OCI-LY7 (cell line): Measurements from ENCODE around the gene KCTD13. TPM values are rescaled to one million over a fixed set of nuclear protein-coding genes. Genes with fewer than 3 reads are reported as not detected.

Source experiments
- BruUV-seq: library from RNA; stranded (reverse); fragments of 400-500 nt; replicated peaks from 2 replicates; lab custom pipeline; 2021; lab: Mats Ljungman, UMichigan
- CTCF ChIA-PET: fragments of 300-600 bp; sonication (Branson Sonifier 250); formaldehyde crosslinking; loops from one replicate; lab custom pipeline; 2022; ENCODE audit warnings: antibody characterized with exemption; ENCODE audit not compliant: unreplicated experiment; lab: Charles Lee
- POLR2A ChIA-PET: fragments of 300-600 bp; sonication (Branson Sonifier 250); formaldehyde crosslinking; loops from one replicate; lab custom pipeline; 2022; ENCODE audit warnings: antibody characterized with exemption; lab: Charles Lee
- DNase-seq: peaks from one replicate; pipeline ENCODE4 v3.0.0-alpha.2; 2015; ENCODE audit warnings: low spot score
- H2AFZ ChIP-seq: fragments of 200-600 bp; sonication (generic), shearing (Covaris generic); 2 replicates; pipeline ENCODE4 v1.6.1; 2014; ENCODE audit warnings: mild to moderate bottlenecking, antibody characterized with exemption, low read length, moderate library complexity
- H3K27ac ChIP-seq: fragments of 200-600 bp; sonication (generic); 2 replicates; pipeline ENCODE4 v1.5.1; 2014; ENCODE audit warnings: mixed run types, low read depth, mild to moderate bottlenecking, moderate library complexity, low read length, inconsistent platforms; ENCODE audit not compliant: poor library complexity, severe bottlenecking
- H3K36me3 ChIP-seq: fragments of 200-600 bp; sonication (generic); 2 replicates; pipeline ENCODE4 v1.6.1; 2014; ENCODE audit warnings: mild to moderate bottlenecking, antibody characterized with exemption, low read length, moderate library complexity, mixed read lengths; ENCODE audit not compliant: insufficient read depth
- H3K4me1 ChIP-seq: fragments of 200-600 bp; sonication (generic); 2 replicates; pipeline ENCODE4 v1.5.1; 2014; ENCODE audit warnings: mild to moderate bottlenecking, low read length; ENCODE audit not compliant: insufficient read depth, poor library complexity, severe bottlenecking
- H3K4me2 ChIP-seq: fragments of 200-600 bp; sonication (generic); 2 replicates; pipeline ENCODE4 v1.6.1; 2014; ENCODE audit warnings: mild to moderate bottlenecking, low read length
- H3K4me3 ChIP-seq: fragments of 200-600 bp; sonication (generic); 2 replicates; pipeline ENCODE4 v1.5.1; 2014; ENCODE audit warnings: mild to moderate bottlenecking, low read depth, low read length; ENCODE audit not compliant: poor library complexity, severe bottlenecking
- H3K79me2 ChIP-seq: fragments of 200-600 bp; sonication (generic); 2 replicates; pipeline ENCODE4 v1.6.1; 2016; ENCODE audit warnings: low read depth, mild to moderate bottlenecking, low read length, moderate library complexity, mixed read lengths; ENCODE audit not compliant: insufficient read depth
- H3K9me2 ChIP-seq: fragments of 200-600 bp; sonication (generic); 2 replicates; pipeline ENCODE4 v1.6.1; 2016; ENCODE audit warnings: mild to moderate bottlenecking, low read length, mixed read lengths; ENCODE audit not compliant: insufficient read depth
- H3K9me3 ChIP-seq: fragments of 200-600 bp; sonication (generic); 2 replicates; pipeline ENCODE4 v1.6.1; 2014; ENCODE audit warnings: mild to moderate bottlenecking, mixed run types, low read length, mixed read lengths
- H4K20me1 ChIP-seq: fragments of 200-600 bp; sonication (generic); 2 replicates; pipeline ENCODE4 v1.6.1; 2014; ENCODE audit warnings: mild to moderate bottlenecking, antibody characterized with exemption, low read length, moderate library complexity, mixed read lengths; ENCODE audit not compliant: insufficient read depth
- EZH2phosphoT487 ChIP-seq: fragments of 200-600 bp; sonication (generic); IDR thresholded peaks from 2 replicates; pipeline ENCODE4 v1.6.1; 2018; ENCODE audit warnings: low read depth, borderline replicate concordance, mild to moderate bottlenecking, mixed run types, antibody characterized with exemption, low read length, moderate library complexity, mixed read lengths
- intact Hi-C: fragments of 100-400 bp; cut with micrococcal nuclease; formaldehyde crosslinking; loops from one replicate; pipeline ENCODE4 v1.10.0; 2022; ENCODE audit not compliant: unreplicated experiment
- total RNA-seq, 2 experiments: library from RNA; depleted of rRNA in 1 of 2; stranded (reverse); fragments of >200 nt in 1 of 2; shearing (Covaris generic) in 1 of 2; gene quantifications; 2 replicates each; pipeline ENCODE4 v1.2.3, GENCODE V29; 2014 to 2022
- TF ChIP-seq, protein P1 (sequence below): fragments of 200-600 bp; sonication (generic); conservative IDR thresholded peaks from 2 replicates; pipeline ENCODE4 v1.5.1; 2014; ENCODE audit warnings: mild to moderate bottlenecking, antibody characterized with exemption, low read length, moderate library complexity, mixed read lengths

Gene KCTD13
- total RNA-seq, 2 experiments from 2014 or later, result 15.9 to 48.0 TPM

DNA sequence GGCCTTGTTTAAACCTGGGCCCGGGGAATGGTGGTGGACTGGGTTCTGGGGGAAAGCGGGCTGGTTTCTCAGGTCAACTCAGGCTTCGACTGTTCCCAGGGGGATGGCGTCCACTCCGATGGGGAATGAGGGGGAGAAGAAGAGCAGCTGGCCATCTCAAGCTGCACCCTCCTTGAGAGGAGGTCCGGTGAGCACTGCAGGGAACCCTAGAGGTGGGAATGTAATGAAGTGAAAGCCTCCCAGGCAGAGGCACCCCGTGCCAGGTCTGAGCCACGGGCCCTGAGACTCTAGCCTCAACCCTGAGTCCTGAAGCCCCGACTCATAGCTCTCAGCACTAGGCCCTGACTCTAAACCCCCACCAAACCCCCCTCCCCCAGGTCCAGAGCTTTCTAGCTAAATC is 61.8 kb downstream of the KCTD13 start:
- DNase-seq, result no peak
- intact Hi-C loops, result loop anchor here (5.0 kb wide), 1 partner anchor 158 kb away; the partner anchor contains the start of gene C16orf92
- Histone ChIP-seq H3K4me1 (peaks cover 15% of the 10 kb centered on the region), H3K36me3 (peaks cover 12% of the 10 kb centered on the region; the same call in 1 of the 2 replicates), H3K9me2 (no peaks in the 10 kb centered on the region), H3K27ac (no peak overlapping the region), H3K4me3 (no peak overlapping the region), H3K9me3 (no peaks in the 10 kb centered on the region), H3K79me2 (peaks cover 8% of the 10 kb centered on the region; the same call in 1 of the 2 replicates), H3K4me2 (no peak overlapping the region), H2AFZ (no peak overlapping the region; the same call in 1 of the 2 replicates), H4K20me1 (no peaks in the 10 kb centered on the region)
- no TSS peak for BruUV-seq
- POLR2A ChIA-PET, result interaction anchor here (0.6 to 0.7 kb wide), 2 partner anchors 16 to 80 kb away, joined by 3 read pairs; no protein-coding TSS in a partner anchor
- CTCF ChIA-PET, result interaction anchor here (1.1 kb wide), 1 partner anchor 180 kb away, joined by 7 read pairs; no protein-coding TSS in a partner anchor
- no peak for TF ChIP-seq EZH2phosphoT487

DNA sequence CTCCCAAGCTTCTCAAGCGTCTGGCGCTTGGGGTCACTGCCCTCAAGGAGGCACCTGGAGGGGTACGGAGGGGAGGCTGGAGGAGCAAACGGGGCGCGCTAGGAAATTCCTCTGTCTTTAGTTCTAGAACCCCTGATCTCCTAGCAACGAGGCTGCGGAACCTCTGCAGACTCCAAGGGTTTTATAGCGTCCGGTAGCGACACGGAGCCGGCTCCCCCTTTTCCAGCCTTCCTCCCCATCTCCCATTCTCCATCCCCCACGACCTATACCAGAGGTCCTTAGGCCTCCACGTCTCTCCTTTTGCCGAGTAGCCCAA is 62.4 kb downstream of the KCTD13 start:
- ChIA-PET POLR2A (no interaction called here), CTCF (no interaction called here)
- Histone ChIP-seq H3K27ac (no peak overlapping the region), H3K79me2 (peaks cover 8% of the 10 kb centered on the region; the same call in 1 of the 2 replicates), H3K36me3 (peaks cover 18% of the 10 kb centered on the region; the same call in 1 of the 2 replicates), H3K9me2 (no peaks in the 10 kb centered on the region), H3K4me1 (peaks cover 15% of the 10 kb centered on the region), H3K4me3 (no peak overlapping the region), H3K4me2 (peak overlapping the region; percentile 40), H3K9me3 (no peaks in the 10 kb centered on the region), H2AFZ (peak overlapping the region; percentile 53), H4K20me1 (no peaks in the 10 kb centered on the region)
- intact Hi-C loops, result loop anchor here (1.0 to 5.0 kb wide), 3 partner anchors 58 to 159 kb away; partner anchors contain the start of genes C16orf92 and INO80E
- no peak for TF ChIP-seq EZH2phosphoT487
- TF ChIP-seq, protein P1, sequence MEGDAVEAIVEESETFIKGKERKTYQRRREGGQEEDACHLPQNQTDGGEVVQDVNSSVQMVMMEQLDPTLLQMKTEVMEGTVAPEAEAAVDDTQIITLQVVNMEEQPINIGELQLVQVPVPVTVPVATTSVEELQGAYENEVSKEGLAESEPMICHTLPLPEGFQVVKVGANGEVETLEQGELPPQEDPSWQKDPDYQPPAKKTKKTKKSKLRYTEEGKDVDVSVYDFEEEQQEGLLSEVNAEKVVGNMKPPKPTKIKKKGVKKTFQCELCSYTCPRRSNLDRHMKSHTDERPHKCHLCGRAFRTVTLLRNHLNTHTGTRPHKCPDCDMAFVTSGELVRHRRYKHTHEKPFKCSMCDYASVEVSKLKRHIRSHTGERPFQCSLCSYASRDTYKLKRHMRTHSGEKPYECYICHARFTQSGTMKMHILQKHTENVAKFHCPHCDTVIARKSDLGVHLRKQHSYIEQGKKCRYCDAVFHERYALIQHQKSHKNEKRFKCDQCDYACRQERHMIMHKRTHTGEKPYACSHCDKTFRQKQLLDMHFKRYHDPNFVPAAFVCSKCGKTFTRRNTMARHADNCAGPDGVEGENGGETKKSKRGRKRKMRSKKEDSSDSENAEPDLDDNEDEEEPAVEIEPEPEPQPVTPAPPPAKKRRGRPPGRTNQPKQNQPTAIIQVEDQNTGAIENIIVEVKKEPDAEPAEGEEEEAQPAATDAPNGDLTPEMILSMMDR, result no peak; the same call in 1 of the 2 replicates
- DNase-seq, result no peak
- no TSS peak for BruUV-seq

DNA sequence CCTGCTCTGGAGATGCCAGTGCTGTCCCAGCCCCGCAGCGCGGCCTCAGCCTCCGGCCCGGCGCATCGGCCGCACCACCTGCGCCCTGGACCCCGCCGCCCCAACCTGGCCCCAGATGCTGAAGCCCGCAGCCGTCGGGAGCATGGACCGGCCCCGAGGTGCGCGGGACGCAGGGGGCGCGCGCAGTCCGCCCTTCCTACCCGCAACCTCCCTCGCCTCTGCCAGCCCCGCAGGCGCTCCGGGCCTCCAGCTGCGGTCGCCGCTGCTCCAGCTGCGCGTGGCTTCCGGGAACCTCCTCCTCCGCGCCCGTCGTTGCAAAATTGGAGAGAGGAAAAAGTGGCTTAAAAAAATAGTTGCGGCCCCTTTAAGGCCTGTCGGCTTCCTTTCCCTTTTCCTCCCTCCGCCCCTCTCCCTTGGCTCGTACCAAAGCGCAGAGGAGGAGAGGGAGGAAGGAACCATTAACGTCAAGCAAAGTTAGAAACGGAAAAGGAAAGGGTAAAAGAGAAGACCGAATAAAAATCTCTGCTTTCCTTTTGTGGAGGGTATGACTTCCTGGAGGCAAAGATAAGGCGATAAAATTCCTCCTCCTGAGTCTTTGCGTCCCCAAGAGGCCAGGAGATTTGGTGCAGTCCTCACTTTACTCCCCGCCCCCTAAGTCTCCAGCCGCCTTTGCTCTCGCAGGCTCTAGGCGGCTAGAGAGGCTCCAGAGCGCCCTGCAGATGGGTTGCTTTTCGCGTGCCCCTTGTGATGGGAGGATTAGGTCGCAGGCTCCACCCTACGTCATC is 63.0 kb downstream of the KCTD13 start, which contains the start of gene CDIPT:
CDIPT (minus strand) TSS at position 343 of the 785 bp plus-strand sequence. CDS start 369 bp downstream, outside the sequence.
- H3K36me3 ChIP-seq, result peaks cover 23% of the 10 kb centered on the region; the same call in 1 of the 2 replicates
- BruUV-seq, result TSS peak; percentile 75
- no peaks in the 10 kb centered on the region for H4K20me1 ChIP-seq
- peak within 1 kb of the TSS; percentile 45 for H3K27ac ChIP-seq
- ChIA-PET CTCF (no interaction called here), POLR2A (no interaction called here)
- peak within 1 kb of the TSS; percentile 91 for H3K4me3 ChIP-seq
- peak within 1 kb of the TSS; percentile 53 for H2AFZ ChIP-seq
- no peak for TF ChIP-seq EZH2phosphoT487
- TF ChIP-seq, protein P1, result peak; percentile 78
- no peaks in the 10 kb centered on the region for H3K9me3 ChIP-seq
- H3K9me2 ChIP-seq, result no peaks in the 10 kb centered on the region
- DNase-seq, result peak; percentile 99
- peak within 1 kb of the TSS; percentile 97 for H3K4me2 ChIP-seq
- peaks cover 15% of the 10 kb centered on the region for H3K4me1 ChIP-seq
- intact Hi-C loops, result loop anchor here (1.0 to 5.0 kb wide), 3 partner anchors 58 to 159 kb away; partner anchors contain the start of genes C16orf92 and INO80E
- H3K79me2 ChIP-seq, result peaks cover 8% of the 10 kb centered on the region; the same call in 1 of the 2 replicates
